ENCODE data around the gene LAPTM4A.

DNA sequence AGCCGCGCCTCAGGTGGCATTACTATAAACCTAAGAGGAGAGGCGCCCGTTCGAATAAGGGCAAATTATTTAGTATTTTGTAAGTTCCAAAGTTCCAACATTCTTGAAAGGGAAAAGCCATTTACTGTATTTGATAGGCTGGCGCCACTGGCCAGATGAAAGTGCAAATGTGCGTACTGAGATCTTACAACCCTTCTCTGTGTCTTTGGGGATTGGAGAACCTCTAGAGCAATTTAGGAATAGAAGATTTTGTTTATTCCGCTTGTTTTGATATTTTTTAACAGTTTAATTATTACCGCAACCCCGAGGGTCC is 61.1 kb downstream of the LAPTM4A start:
- TF ChIP-seq, protein P1, sequence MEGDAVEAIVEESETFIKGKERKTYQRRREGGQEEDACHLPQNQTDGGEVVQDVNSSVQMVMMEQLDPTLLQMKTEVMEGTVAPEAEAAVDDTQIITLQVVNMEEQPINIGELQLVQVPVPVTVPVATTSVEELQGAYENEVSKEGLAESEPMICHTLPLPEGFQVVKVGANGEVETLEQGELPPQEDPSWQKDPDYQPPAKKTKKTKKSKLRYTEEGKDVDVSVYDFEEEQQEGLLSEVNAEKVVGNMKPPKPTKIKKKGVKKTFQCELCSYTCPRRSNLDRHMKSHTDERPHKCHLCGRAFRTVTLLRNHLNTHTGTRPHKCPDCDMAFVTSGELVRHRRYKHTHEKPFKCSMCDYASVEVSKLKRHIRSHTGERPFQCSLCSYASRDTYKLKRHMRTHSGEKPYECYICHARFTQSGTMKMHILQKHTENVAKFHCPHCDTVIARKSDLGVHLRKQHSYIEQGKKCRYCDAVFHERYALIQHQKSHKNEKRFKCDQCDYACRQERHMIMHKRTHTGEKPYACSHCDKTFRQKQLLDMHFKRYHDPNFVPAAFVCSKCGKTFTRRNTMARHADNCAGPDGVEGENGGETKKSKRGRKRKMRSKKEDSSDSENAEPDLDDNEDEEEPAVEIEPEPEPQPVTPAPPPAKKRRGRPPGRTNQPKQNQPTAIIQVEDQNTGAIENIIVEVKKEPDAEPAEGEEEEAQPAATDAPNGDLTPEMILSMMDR (IDR thresholded peaks at IDR 0.05) = no peak
- TF ChIP-seq POLR2A (IDR thresholded peaks at IDR 0.05) = no peak
